ENCODE measurements around the gene APOBEC3A.

The APOBEC3A gene

DNA sequence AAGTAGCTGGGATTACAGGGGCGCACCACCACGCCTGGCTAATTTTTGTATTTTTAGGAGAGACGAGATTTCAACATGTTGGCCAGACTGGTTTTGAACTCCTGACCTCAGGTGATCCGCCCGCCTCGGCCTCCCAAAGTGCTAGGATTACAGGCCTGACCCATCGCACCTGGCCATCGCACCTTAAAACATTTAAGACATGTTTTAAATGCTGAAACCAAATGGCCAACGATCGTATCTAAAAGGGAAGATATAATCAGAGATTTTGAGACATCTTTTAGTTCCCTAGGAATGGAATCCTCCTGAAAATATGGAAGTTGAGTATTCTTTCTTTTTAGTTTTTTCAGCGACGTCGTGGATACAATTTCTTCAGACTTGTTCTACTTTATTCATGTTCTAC, 21.8 kb upstream of the APOBEC3A start:
- DNase-seq (ENCODE audit: low spot score), result no peak
- TF ChIP-seq, protein P1, sequence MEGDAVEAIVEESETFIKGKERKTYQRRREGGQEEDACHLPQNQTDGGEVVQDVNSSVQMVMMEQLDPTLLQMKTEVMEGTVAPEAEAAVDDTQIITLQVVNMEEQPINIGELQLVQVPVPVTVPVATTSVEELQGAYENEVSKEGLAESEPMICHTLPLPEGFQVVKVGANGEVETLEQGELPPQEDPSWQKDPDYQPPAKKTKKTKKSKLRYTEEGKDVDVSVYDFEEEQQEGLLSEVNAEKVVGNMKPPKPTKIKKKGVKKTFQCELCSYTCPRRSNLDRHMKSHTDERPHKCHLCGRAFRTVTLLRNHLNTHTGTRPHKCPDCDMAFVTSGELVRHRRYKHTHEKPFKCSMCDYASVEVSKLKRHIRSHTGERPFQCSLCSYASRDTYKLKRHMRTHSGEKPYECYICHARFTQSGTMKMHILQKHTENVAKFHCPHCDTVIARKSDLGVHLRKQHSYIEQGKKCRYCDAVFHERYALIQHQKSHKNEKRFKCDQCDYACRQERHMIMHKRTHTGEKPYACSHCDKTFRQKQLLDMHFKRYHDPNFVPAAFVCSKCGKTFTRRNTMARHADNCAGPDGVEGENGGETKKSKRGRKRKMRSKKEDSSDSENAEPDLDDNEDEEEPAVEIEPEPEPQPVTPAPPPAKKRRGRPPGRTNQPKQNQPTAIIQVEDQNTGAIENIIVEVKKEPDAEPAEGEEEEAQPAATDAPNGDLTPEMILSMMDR (IDR thresholded peaks at IDR 0.05; ENCODE audit: borderline replicate concordance, control extremely low read depth, extremely low read depth, insufficient read depth, missing control alignments), result no peak
- in situ Hi-C loops (cut with MboI; ENCODE audit: low sequenced_read_pairs, unreplicated experiment), result no loop called here

GRCh38 chr22:38936562-38936961, 20.8 kb upstream of the APOBEC3A start:
- TF ChIP-seq, protein P1 (IDR thresholded peaks at IDR 0.05; ENCODE audit: borderline replicate concordance, control extremely low read depth, extremely low read depth, insufficient read depth, missing control alignments), result no peak
- DNase-seq (ENCODE audit: low spot score), result no peak

DNA sequence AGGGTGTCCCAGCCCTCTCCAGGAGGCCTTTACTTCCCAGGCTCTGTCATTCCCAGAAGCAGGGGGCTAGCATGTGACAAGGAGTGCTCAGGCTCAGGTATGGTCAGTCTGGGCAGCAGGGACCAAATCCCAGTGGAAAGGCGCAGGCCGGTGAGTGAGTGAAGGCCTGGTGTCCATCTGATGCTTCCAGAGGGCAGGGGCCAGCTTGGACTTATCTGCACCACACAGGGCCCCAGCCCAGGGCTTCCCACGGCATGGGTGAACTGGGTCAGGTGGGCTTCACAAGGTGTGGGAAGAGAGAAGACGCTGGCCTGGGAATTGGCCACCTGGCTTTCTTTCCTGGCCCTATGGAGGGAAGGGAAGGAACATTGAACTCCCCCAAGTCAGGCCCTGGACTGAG, 20.4 kb upstream of the APOBEC3A start:
- in situ Hi-C loops (cut with MboI; ENCODE audit: low sequenced_read_pairs, unreplicated experiment), result no loop called here
- TF ChIP-seq, protein P1 (IDR thresholded peaks at IDR 0.05; ENCODE audit: borderline replicate concordance, control extremely low read depth, extremely low read depth, insufficient read depth, missing control alignments), result no peak
- DNase-seq (ENCODE audit: low spot score), result no peak

More at GRCh38 chr22:38936562-38936961, 20.8 kb upstream of the APOBEC3A start:
- in situ Hi-C loops (cut with MboI; ENCODE audit: low sequenced_read_pairs, unreplicated experiment), result no loop called here

DNA sequence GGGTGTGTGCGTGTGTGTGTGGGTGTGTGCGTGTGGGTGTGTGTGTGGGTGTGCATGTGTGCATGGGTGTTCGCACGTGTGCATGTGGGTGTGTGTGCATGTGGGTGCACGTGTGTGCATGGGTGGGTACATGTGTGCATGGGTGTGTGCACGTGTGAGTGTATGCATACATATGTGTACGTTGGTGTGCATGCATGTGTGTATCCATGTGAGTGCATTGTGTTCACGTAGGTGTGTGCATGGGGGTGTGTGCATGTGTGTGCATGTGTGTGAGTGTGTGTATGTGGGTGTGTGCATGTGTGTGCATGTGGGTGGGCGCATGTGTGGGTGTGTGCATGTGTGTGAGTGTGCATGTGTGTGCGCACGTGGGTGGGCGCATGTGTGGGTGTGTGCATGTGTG, 19.9 kb upstream of the APOBEC3A start:
- in situ Hi-C loops (cut with MboI; ENCODE audit: low sequenced_read_pairs, unreplicated experiment), result no loop called here
- TF ChIP-seq, protein P1 (IDR thresholded peaks at IDR 0.05; ENCODE audit: borderline replicate concordance, control extremely low read depth, extremely low read depth, insufficient read depth, missing control alignments), result no peak

DNA sequence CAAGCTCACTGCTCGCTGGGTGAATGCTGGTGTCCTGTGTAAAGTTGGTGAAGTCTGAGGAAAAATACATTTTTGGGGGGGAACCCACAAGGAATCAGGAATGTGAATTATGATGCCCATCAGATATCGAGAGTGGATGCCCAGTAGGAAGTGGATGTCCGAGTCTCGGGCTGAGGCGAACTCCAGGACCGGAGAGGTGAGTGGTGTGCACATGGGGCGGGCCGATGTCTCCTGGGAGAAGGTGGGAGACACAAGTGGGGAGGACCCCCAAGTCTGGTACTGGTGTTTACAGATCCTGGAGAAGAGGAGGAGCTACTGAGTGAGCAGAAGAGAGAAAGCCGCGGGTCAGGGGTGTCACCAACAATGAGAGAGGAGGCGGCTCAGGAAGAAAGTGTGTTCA, 19.2 kb upstream of the APOBEC3A start:
- TF ChIP-seq, protein P1 (IDR thresholded peaks at IDR 0.05; ENCODE audit: borderline replicate concordance, control extremely low read depth, extremely low read depth, insufficient read depth, missing control alignments), result no peak
- DNase-seq (ENCODE audit: low spot score), result no peak
- in situ Hi-C loops (cut with MboI; ENCODE audit: low sequenced_read_pairs, unreplicated experiment), result no loop called here

More for the DNA sequence above, 19.9 kb upstream of the APOBEC3A start:
- no peak for DNase-seq (ENCODE audit: low spot score)

DNA sequence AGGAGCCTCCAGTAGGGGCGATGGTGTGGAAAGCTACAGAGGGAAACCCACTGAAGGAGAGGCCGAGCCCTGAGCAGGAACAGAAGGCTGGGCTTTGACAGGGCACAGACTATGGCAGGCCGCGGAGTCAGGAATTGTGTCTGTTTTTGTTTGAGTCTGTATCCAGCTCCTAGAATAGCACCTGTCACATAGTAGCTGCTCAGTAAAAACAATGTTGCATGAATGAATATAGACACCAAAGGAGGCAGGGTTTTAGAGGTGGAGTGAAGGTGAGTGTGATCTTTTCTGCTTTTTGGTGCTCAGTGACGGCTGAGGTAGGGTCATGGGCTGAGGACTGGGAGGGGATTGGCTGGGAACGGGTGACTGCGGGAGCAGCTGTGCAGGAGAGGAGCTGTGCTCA, 18.5 kb upstream of the APOBEC3A start:
- TF ChIP-seq, protein P1 (IDR thresholded peaks at IDR 0.05; ENCODE audit: borderline replicate concordance, control extremely low read depth, extremely low read depth, insufficient read depth, missing control alignments), result no peak
- DNase-seq (ENCODE audit: low spot score), result no peak
- in situ Hi-C loops (cut with MboI; ENCODE audit: low sequenced_read_pairs, unreplicated experiment), result no loop called here

Measured in GM13976 (cell line).